HG02759 (cell line): ENCODE measurements around the gene YIF1A.
"Not testable (repeated sequence)": the region's sequence is repeated elsewhere in the genome, so short reads cannot be mapped to it uniquely, and the experiment has no call there.

ENCODE experiments used
- ATAC-seq: cut with Tn5 transposase; IDR thresholded peaks from one replicate; pipeline ENCODE4 v1.9.1; 2021; ENCODE audit warnings: mild to moderate bottlenecking, moderate library complexity; ENCODE audit not compliant: unreplicated experiment

The YIF1A gene

GRCh38 chr11:66311965-66312548 is 23.1 kb upstream of the YIF1A start:
- ATAC-seq, result peak; percentile 77

DNA sequence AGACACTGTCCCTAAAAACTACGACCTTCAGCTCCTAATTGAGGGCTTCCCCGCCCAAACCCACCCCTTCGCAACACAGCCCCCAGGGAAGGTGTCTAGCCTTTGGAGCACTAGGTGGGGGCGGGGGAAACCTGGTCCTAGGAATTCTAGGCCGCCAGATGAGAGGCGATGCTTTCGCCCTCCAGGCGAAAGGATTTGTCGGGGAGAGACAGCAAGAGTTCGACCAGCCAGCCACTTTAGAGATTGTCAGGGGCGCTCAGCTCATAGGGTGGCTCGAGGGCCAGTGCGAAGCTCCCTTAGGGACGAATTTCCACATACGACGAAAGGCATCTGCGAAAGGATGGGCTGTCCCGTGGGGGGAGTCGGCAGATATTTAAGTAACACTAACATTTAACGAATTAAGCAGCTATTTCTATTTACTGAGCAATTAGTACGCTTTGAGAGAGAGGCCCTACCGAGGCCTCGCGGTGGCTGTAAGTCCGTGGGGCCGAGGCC is 22.6 kb upstream of the YIF1A start:
- ATAC-seq, result no peak

GRCh38 chr11:66310803-66311440 is 22.0 kb upstream of the YIF1A start:
- not testable (repeated sequence) for ATAC-seq

DNA sequence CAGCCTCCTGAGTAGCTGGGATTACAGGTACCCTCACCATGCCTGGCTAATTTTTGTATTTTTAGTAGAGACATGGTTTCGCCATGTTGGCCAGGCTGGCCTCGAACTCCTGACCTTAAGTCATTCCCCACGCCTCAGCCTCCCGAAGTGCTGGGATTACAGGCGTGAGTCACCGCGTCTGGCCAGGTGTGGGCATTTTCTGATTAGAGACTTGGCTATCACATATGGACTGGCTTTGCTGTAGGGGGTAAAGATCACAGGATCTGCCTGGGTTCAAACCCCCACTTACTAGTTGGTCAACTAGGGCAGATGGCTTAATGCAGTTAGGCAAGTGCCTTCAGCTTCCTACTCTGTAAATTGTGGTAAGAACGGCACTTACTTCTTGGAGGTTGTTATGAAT is 21.4 kb upstream of the YIF1A start:
- ATAC-seq, result no peak

DNA sequence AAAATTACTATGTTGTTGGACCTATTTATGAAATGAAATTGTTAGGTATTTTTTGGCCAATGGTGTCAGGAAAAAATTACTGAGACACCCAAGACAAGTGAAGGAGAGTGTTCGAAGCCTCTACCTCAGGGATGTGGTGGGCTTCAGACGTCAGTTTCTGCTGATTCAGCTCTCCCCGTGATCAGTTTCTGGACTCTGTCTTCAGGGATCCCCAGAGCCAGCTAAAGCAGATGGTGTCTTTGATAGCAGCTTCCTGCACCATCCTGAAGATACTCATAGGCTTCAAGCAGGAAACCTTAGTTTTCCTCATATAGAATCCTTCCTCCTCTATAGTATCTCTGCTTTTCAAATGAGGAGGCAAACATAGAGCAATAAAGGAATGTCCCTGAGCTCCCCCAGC is 20.5 kb upstream of the YIF1A start:
- no peak for ATAC-seq

- ATAC-seq, result no peak
These were observed 13.7 kb upstream of the YIF1A start for GRCh38 chr11:66302656-66303055.

DNA sequence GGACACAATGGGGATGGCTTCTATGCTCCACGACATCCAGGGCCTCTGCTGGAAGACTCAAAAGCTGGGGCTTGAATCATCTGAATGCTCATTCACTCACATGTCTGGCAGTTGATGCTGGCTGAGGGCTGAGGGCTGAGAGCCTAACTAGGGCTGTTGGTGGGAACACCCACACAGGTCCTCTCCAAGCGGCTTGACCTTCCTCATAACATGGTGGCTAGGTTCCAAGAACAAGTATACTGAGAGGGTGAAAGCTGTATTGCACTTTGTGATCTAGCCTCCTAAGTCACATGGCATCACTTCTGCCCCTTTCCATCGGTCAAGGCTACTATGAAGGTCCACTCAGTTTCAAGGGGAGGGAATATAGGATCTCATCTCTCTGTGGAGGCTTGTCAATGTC is 10.2 kb upstream of the YIF1A start:
- ATAC-seq, result no peak

DNA sequence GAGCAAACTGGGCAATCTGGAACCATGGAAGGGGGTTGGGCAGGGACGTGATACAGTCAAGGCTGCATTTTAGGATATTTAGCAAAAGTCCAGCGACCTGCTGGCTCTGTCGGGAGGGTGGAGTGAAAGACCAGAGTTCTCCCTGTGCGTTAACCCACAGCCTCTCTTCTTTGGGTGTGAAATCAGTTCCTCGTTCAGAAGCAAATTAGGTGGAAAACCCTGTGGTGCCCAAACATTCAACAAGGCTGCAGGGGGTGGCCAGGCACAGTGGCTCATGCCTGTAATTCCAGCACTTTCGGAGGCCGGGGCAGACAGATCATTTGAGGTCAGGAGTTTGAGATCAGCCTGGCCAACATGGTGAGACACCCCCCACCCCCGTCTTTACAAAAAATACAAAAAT is 8.7 kb upstream of the YIF1A start:
- ATAC-seq, result no peak

- no peak for ATAC-seq
These were observed 6.0 kb upstream of the YIF1A start for GRCh38 chr11:66294626-66295620.

- no peak for ATAC-seq
These were observed 5.1 kb upstream of the YIF1A start for GRCh38 chr11:66293777-66294625.

DNA sequence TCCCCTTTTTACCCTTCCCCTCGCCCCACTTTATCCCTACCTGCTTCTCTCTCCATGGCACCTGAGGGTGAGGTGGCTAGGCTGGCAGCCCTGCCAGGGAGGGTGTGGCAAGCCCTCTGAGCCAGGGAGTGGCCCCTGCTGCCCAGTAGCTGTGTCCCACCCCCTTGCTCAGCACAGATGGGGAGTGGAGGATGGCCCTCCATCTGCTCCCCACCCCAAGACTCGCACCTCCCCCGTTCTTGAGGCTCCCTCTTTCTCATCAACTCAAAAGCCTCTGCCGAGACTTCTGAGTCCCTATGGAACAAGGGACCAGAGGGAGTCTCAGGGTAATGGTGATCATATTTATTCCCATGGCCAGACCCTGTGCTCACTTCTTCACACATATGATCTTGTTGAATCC is 4.4 kb upstream of the YIF1A start:
- no peak for ATAC-seq

DNA sequence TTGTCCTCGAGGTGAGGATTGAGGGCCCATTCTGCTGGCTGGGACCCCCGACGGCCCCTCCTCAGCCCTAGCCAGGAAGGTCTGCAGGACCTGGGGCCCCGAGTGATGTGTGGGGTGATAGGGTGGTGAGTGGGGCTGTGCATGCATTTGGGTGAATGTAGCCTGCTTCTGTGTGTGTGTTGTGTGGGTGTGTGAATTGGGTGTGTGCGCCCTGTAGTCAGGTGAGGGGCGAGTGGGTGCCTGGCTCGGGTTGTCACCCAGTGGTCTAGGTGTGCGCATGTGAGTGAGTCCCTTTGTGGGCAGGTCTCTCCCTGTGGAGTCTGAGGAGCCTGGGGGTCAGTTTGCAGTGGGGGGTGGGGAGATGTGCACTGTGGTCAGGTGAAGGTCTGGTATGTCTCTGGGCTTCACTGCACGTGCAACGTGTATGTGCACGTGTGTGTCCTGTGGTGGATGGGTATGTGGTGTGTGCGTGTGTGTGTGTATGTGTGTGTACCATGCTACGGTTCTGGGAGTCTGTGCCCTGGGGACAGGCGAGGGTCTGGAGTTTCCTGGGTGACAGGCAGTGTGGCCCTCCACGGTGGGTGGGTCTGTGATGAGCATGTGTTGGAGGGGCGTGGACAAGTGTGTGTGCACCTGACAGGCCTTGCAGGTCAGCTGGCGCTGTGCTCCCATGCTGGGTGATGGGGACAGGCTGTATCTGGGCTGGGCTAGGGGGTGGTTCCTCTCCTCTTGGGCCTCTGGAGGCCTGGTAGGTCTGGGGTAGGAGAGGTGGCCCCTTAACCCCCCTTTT is 3.8 kb upstream of the YIF1A start:
- ATAC-seq, result no peak

- no peak for ATAC-seq
These were observed 3.0 kb upstream of the YIF1A start, which contains the start of gene TMEM151A for GRCh38 chr11:66291706-66292542. Gene TMEM151A, plus strand, starts transcription at chr11:66291894. Its CDS starts 120 bp downstream, at chr11:66292014.

DNA sequence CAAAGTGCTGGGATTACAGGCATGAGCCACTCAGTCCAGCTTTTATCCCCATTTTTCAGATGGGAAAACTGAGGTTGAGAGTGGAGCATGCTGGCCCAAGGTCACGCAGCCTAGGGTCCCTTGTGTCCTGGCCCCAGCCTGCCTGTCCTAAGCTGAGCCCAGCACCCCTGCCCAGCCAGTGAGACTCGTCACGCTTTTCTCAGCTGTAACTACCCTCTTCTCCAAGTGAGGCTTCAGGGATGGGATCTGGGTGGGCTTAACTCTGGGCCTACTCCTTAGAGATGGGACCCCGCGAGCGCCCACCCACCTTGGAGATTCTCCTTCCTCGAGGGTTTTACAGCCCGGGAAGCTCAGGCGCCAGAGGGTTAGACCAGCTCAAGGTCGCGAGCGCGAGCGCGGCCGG is 2.4 kb upstream of the YIF1A start:
- ATAC-seq, result no peak

- ATAC-seq, result no peak
These were observed 1.3 kb upstream of the YIF1A start for GRCh38 chr11:66290330-66290621.

- peak; percentile 47 for ATAC-seq
These were observed 796 bp upstream of the YIF1A start for GRCh38 chr11:66289548-66290329.

GRCh38 chr11:66287889-66288670 is 863 bp downstream of the YIF1A start:
- ATAC-seq, result no peak
